OCI-M2 (cell line): Measurements from ENCODE around the gene CDK11A.
"Not testable (repeated sequence)": the region's sequence is repeated elsewhere in the genome, so short reads cannot be mapped to it uniquely, and the experiment has no call there.

Experiments used
- DNase-seq: peaks from one replicate; lab custom pipeline; 2025; ENCODE audit not compliant: unreplicated experiment; lab: John Stamatoyannopoulos, UW

The CDK11A gene

DNA sequence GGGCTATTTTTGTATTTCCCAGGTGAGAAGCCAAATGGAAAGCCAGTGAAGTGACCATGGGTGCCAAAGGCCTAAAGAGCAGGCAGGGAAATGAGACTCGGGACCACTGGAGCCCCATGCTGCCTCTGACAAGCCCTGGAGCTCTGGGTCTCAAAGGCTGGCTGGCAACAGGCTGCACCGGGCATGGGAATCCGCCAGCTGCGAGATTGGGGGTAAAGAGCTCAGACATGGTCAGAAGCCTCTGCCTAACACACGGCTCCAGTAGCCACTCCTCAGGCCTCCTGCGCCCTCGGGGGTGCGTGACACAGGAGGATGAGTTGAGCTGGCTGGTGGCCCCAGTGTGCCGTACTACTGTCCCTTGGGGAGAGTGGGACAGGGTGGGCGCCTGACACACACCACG is 59.8 kb downstream of the CDK11A start:
- not testable (repeated sequence) for DNase-seq

DNA sequence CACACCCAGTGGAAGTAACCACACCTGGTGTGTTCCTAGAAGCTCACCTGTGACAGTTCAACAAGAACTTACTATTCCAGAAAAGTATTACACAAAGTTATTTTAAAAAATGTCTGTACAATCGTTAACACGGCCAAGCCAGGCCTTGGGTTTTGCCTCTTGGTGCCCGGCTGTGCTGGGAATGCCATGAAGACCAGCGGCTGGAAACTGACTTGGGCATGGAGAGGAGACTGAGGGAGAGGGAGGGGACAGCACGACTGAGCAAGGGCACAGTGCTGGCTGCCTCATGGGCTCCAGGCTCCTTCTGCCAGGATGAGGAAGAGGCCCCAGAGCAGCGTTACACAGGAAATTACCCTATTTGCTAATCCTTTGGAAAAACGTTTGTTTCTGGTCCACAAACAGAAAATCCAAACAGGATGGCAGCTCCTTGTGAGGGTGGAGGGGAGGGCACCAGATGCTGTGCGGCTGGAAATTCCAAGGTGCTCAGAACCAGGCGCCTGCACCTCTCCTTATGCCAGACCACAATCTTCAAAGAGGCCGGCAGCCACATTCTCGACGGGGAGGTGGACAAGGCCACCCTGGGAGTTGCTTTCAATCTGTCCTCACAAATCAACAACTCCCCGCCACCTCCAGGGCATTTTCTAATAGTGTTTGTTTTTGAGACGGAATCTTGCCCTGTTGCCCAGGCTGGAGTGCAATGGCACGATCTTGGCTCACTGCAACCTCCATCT is 61.2 kb downstream of the CDK11A start:
- DNase-seq, result not testable (repeated sequence)

DNA sequence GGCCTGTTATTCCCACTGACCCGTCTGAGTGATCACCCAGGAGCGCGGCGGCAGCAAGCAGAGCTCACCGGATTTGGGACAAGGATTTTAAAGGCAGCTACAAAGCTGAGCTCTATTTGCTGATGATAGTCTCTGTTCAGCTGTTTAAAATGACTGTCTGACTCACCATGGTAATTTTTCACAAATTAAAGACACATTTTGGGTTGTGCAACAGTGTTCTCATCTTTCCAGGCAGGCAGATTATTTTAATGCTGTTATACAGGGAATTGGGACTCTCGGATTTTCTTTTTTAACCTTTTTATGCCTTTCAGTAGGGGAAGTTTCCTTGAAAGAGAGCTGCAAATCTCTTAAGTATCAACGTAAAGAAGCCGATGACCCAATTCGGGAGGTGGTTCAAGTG is 61.8 kb downstream of the CDK11A start:
- not testable (repeated sequence) for DNase-seq

DNA sequence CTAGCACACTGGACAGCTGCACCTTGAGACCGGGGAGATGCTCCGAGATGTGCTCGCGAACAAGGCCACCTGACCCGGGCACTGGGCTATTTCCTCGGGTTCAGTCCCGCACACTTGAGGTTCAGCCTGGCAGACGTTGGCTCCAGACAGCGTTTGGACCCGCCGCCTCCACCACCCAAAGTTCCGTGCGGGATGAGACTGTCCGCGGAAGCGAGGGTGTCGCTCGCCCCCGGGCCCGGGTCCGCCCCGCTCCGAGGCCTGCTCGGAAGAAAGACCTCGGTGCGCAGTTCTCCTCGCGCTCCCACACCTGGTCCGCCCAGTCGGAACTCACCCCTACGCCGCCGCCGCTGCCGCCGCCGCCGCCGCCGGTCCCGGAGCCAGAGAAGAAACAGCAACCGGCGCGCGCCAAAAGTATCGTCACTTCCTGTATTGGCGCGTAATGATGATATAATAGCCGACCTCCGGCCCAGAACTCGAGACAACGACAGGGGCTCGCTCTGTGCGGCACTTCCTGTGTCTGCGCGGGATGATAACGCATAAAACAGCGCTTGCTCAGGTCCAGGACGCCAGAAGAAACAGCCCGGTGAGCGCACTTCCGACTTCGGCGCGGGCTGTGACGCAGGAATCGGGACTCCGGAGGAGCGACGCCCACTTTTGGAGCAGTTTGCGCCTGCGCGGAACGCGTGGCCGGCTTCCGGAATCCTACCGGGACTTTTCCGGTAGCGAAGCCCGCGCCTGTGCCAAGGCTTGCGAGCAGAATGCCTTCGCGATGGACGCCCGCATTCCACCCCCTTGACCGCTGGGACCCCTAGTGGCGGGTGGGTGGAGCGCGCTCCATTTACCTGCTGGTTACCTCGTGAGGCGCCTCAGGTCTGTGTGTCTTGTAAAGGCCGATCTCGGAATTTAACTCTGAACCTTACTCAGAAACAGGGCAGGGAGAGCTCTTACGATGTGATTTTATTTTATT is 65.3 kb downstream of the CDK11A start, which contains the start of gene CDK11B:
Gene CDK11B, minus strand, starts transcription at position 422 of the 967 bp plus-strand sequence. CDS start 1,519 bp downstream, outside the sequence.
- DNase-seq, result peak; percentile 50
